Calu3 (cell line): ENCODE results near the gene LENEP. TPM values are rescaled to one million over a fixed set of nuclear protein-coding genes. Genes with fewer than 3 reads are reported as not detected.

ENCODE experiments used
- BruUV-seq: library from RNA; stranded (reverse); fragments of 400-500 nt; replicated peaks from 2 replicates; lab custom pipeline; 2021; lab: Mats Ljungman, UMichigan
- CTCF ChIA-PET: fragments of 300-600 bp; sonication (Branson Sonifier 250); formaldehyde crosslinking; loops from one replicate; lab custom pipeline; 2022; ENCODE audit warnings: antibody characterized with exemption; lab: Charles Lee
- DNase-seq: peaks from one replicate; pipeline ENCODE4 v3.0.0; 2022
- H3K27ac Mint-ChIP-seq: one replicate; pipeline ENCODE4 v1.8.0; 2022; ENCODE audit warnings: mixed read lengths; ENCODE audit not compliant: unreplicated experiment
- H3K27me3 Mint-ChIP-seq: one replicate; pipeline ENCODE4 v1.8.0; 2022; ENCODE audit warnings: mixed read lengths; ENCODE audit not compliant: unreplicated experiment
- H3K36me3 Mint-ChIP-seq: one replicate; pipeline ENCODE4 v1.8.0; 2022; ENCODE audit warnings: mild to moderate bottlenecking, moderate library complexity, mixed read lengths; ENCODE audit not compliant: insufficient read depth, unreplicated experiment
- H3K4me1 Mint-ChIP-seq: one replicate; pipeline ENCODE4 v1.8.0; 2022; ENCODE audit warnings: mild to moderate bottlenecking, low read depth, mixed read lengths; ENCODE audit not compliant: unreplicated experiment
- H3K4me3 Mint-ChIP-seq: one replicate; pipeline ENCODE4 v1.8.0; 2022; ENCODE audit warnings: mild to moderate bottlenecking, low read depth, moderate library complexity, mixed read lengths; ENCODE audit not compliant: unreplicated experiment
- H3K9me3 Mint-ChIP-seq: one replicate; pipeline ENCODE4 v1.8.0; 2022; ENCODE audit warnings: low read depth, mixed read lengths; ENCODE audit not compliant: unreplicated experiment
- intact Hi-C: fragments of 100-400 bp; cut with micrococcal nuclease; formaldehyde crosslinking; loops from one replicate; pipeline ENCODE4 v1.10.0; 2022; ENCODE audit not compliant: unreplicated experiment
- total RNA-seq: library from RNA; stranded (reverse); gene quantifications from 2 replicates; pipeline ENCODE4 v1.2.3, GENCODE V29; 2022
- TF ChIP-seq, protein P1 (sequence below): fragments of 200-600 bp; IDR thresholded peaks from one replicate; pipeline ENCODE4 v1.8.0; 2022; ENCODE audit warnings: antibody characterized with exemption; ENCODE audit not compliant: unreplicated experiment

LENEP gene
- total RNA-seq, 1 experiment from 2014 or later = 1.1 TPM

DNA sequence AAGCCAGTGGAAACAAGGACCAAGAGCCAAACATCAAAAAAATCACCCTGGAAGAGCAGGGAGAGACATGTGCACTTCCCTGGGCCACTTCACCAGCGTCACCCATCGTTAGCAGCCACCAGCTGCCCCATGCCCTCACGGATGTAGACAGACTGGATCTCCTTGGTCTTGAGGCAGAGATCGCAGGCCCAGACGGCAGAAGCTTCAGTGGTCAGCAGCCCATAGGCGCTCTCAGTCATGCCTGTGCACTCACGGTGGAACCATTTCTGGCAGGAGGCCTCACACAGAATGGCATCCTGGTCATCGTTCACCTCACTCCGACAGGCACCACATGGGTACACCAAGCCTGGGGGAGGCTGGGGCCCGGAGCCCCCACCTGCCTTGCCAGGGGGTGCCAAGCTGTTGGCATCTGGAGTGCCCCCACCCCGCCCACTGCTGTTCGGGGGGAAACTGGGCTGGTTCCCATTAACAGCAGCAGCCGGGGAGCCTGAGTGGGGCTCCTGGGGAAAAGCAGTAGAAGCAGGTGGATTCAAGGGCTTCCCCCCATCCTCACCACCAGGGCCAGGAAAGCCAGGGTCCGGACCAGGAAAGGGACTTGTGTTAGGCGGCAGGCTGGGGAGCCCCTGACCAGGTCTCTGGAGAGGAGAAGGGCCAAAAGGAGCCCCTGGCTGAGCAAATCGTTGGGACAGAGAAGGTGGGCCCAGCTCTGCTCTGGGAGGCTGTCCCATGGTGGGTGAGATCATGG lies 34.5 kb upstream of the LENEP start:
- no TSS peak for BruUV-seq
- Mint-ChIP-seq H3K27me3 (no peaks in the 10 kb centered on the region), H3K4me1 (peaks cover 53% of the 10 kb centered on the region), H3K9me3 (no peaks in the 10 kb centered on the region), H3K36me3 (peaks cover 86% of the 10 kb centered on the region), H3K27ac (no peak overlapping the region), H3K4me3 (peak overlapping the region; percentile 85)
- CTCF ChIA-PET = no interaction called here
- TF ChIP-seq, protein P1, sequence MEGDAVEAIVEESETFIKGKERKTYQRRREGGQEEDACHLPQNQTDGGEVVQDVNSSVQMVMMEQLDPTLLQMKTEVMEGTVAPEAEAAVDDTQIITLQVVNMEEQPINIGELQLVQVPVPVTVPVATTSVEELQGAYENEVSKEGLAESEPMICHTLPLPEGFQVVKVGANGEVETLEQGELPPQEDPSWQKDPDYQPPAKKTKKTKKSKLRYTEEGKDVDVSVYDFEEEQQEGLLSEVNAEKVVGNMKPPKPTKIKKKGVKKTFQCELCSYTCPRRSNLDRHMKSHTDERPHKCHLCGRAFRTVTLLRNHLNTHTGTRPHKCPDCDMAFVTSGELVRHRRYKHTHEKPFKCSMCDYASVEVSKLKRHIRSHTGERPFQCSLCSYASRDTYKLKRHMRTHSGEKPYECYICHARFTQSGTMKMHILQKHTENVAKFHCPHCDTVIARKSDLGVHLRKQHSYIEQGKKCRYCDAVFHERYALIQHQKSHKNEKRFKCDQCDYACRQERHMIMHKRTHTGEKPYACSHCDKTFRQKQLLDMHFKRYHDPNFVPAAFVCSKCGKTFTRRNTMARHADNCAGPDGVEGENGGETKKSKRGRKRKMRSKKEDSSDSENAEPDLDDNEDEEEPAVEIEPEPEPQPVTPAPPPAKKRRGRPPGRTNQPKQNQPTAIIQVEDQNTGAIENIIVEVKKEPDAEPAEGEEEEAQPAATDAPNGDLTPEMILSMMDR = no peak
- intact Hi-C loops = no loop called here
- no peak for DNase-seq

DNA sequence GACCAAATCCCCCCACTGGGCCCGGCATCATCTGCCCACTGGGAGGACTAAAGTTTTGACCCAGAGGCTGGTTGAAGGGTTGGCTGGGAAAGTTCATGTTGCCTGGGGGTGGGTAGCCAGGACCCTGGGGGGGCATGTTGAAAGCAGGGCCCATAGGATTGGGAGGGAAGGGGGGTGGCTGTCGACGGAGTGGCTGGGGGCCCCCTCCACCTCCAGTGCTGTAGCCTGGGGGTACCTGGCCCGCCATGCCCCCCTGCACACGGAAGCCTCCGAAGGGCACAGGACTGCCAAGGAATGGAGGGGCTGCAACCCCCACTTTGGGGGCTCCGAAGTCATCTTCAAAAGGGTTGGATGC lies 34.0 kb upstream of the LENEP start:
- H3K4me1 Mint-ChIP-seq = peaks cover 56% of the 10 kb centered on the region
- no peak for DNase-seq
- no peaks in the 10 kb centered on the region for H3K9me3 Mint-ChIP-seq
- no peaks in the 10 kb centered on the region for H3K27me3 Mint-ChIP-seq
- H3K36me3 Mint-ChIP-seq = peaks cover 89% of the 10 kb centered on the region
- TF ChIP-seq, protein P1 = no peak
- BruUV-seq = no TSS peak
- intact Hi-C loops = no loop called here
- CTCF ChIA-PET = no interaction called here
- H3K4me3 Mint-ChIP-seq = peak overlapping the region; percentile 85
- H3K27ac Mint-ChIP-seq = no peak overlapping the region

DNA sequence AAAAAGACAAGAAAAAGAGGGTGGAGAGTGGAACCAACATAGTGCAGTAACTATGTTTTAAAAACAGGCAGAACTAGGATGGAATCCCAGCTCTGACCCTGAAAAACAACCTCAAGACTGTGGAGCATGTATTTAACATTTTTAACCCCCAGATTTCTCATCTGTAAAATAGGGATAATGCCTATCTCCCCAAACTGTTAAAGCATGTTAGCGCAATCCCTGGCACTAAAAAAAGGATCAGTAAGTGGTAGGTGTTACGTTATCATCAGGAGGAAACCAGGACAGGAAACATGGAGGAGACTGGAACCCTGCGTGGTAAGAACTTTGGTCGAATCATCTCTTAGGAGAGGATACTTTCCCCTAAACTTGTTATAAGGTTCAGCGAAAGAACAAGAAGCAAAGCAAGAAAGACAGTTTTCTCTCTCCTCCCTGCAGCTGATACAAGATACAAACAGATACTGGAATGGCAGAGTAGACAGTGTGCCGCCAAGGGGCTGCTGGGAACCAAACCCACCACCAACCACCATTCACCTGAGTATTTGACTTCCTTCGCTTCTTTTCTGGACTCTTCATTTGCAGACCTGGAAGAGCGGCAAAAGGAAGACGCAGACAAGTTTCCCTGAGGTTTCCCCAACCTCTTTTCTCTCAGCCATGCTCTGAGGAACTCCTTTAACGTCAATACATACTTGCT lies 32.8 kb upstream of the LENEP start:
- DNase-seq = no peak
- peaks cover 54% of the 10 kb centered on the region for H3K4me1 Mint-ChIP-seq
- no peaks in the 10 kb centered on the region for H3K27me3 Mint-ChIP-seq
- BruUV-seq = TSS peak; percentile 40
- TF ChIP-seq, protein P1 = no peak
- H3K36me3 Mint-ChIP-seq = peaks cover 90% of the 10 kb centered on the region
- H3K4me3 Mint-ChIP-seq = peak overlapping the region; percentile 85
- intact Hi-C loops = no loop called here
- H3K9me3 Mint-ChIP-seq = no peaks in the 10 kb centered on the region
- CTCF ChIA-PET = interaction anchor here (0.6 to 1.8 kb wide), 12 partner anchors 10 to 212 kb away, joined by 3 to 15 read pairs (median 4); partner anchors contain the start of genes KRTCAP2, LENEP and SHC1
- H3K27ac Mint-ChIP-seq = peak overlapping the region; percentile 92

DNA sequence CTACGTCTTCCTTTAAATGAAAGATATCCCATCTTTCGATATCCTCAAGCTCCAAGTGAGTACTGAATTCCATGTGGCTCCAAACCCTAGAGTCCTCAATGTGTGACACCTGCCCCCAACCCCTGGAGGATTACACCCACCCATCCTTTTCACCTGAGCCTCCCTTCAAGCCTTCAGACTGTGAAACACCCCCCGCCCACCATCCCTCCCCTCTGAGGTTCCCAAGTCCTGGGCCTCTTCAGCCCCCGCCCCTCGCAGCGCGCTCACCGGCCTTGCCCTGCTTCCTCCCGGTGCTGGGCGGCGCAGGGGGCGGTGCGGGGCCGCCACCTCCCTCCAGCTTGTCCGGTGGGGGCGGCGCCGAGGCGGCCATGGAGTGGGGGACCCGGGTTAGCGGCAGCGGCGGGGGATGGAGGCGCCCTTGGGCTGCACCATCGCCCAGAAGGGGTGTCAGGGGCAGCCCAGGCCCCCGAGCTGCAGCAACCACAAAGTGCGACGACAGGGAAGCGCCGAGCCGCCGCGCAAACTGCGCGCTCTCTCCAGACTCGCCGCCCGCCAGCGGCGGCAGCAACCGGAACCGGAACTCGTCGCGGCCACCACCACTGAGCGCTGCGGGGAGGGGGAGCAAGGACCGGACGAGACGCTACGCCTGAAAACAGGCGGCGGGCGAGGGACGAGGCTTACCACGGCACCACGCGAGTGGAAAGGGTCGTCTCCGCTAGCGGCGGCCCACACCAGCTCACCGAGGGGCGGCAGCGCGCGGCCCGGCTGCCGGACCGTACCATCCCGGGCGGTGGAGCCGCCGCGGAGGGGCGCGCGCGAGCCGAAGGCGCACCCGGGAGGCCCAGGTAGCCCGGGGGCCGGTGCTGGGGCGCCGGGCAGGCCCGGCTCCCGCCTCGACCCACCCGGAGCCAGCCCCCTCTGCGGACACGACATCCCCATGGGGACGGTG lies 31.9 kb upstream of the LENEP start, which contains the start of gene PYGO2:
Gene PYGO2 (minus strand): TSS at position 576 of the 949 bp plus-strand sequence. CDS start 206 bp downstream, at position 370.
- DNase-seq = peak; percentile 91
- CTCF ChIA-PET = interaction anchor here (0.6 to 1.8 kb wide), 14 partner anchors 9 to 211 kb away, joined by 3 to 15 read pairs (median 4); partner anchors contain the start of genes ADAM15, KRTCAP2, LENEP and SHC1
- BruUV-seq = no TSS peak
- intact Hi-C loops = no loop called here
- H3K9me3 Mint-ChIP-seq = no peaks in the 10 kb centered on the region
- H3K4me1 Mint-ChIP-seq = peaks cover 45% of the 10 kb centered on the region
- H3K27me3 Mint-ChIP-seq = no peaks in the 10 kb centered on the region
- H3K27ac Mint-ChIP-seq = peak within 1 kb of the TSS; percentile 92
- TF ChIP-seq, protein P1 = peak; percentile 84
- peaks cover 86% of the 10 kb centered on the region for H3K36me3 Mint-ChIP-seq
- H3K4me3 Mint-ChIP-seq = peak within 1 kb of the TSS; percentile 85
